Fibroblast of skin of scalp (primary cell): ENCODE data around the gene SPAAR.
A peak's percentile ranks its signal among the peaks of the same experiment; 100 is the strongest.
"Not testable (repeated sequence)": the region's sequence is repeated elsewhere in the genome, so short reads cannot be mapped to it uniquely, and the experiment has no call there.

Experiments
- DNase-seq: peaks from one replicate; pipeline ENCODE4 v3.0.0-alpha.2; 2013

Gene SPAAR

GRCh38 chr9:35923927-35924763 is 14.9 kb downstream of the SPAAR start:
- peak; percentile 94 for DNase-seq

- DNase-seq = peak; percentile 87
These were observed 19.5 kb downstream of the SPAAR start for GRCh38 chr9:35928591-35929452.

DNA sequence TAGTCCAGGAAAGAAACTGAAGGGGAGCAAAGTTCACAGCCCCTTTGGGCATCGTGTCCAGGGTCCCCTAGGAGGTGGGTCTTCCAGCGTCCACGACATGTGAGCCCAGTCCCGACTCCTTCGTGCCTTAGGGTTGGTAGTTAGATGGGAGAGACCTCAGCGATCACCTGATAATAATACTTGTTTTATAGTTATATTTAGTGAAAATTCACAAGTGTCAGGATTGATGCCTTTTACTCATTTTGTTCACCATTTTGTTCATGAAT is 20.1 kb downstream of the SPAAR start:
- no peak for DNase-seq

- no peak for DNase-seq
These were observed 21.2 kb downstream of the SPAAR start for GRCh38 chr9:35930521-35930920.

- no peak for DNase-seq
These were observed 21.7 kb downstream of the SPAAR start for GRCh38 chr9:35930989-35931388.

DNA sequence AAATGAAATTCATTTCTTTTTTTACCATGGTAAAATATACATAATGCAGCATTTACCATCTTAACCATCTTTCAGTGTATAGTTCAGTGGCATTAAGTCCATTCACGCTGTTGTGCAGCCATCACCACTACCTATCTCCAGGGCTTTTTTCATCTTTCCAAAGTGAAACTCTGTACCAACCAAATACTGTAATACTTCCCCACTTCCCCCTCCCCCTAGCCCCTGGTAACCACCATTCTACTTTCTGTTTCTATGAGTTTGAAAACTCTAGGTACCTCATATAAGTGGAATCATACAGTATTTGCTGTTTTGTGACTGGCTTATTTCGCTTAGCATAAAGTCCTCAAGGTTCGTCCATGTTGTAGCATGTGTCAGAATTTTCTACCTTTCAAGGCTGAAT is 23.4 kb downstream of the SPAAR start:
- DNase-seq = no peak

DNA sequence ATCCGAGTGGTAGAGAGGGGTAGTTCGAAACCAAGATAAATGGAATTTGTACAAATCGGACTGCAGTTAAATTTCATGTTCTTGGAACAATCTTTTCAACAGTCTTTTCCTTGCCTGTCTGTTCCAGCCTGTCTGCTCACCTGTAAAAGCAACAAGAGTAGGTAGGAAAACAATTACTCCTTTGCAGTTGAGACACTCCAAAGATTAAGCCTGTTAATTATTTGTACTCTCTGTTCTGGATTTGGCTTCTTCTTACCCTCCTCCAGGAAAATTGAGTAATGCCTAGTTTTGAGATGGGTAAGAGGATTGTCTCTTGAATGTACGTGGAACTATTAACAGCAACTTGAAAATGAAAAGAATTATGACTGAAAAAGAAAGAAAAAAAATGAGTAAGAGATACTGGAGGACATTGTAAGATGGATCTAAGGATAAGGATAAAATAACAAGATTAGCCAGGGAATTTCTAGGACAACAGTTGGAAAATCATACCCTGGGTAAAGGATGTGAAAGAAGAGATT is 24.3 kb downstream of the SPAAR start:
- DNase-seq = no peak

DNA sequence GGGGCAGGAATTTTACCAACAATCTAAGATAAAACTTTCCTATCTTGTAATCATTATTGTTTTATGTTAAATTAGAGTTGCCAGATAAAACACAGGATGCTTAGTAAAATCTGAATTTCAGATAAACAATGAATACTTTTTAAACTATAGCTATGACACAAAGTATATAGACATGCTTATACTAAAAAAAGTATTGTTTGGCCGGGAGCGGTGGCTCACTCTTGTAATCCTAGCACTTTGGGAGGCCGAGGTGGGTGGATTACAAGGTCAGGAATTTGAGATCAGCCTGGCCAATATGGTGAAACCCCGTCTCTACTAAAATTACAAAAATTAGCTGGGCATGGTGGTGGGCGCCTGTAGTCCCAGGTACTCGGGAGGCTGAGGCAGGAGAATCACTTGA is 24.8 kb downstream of the SPAAR start:
- not testable (repeated sequence) for DNase-seq

DNA sequence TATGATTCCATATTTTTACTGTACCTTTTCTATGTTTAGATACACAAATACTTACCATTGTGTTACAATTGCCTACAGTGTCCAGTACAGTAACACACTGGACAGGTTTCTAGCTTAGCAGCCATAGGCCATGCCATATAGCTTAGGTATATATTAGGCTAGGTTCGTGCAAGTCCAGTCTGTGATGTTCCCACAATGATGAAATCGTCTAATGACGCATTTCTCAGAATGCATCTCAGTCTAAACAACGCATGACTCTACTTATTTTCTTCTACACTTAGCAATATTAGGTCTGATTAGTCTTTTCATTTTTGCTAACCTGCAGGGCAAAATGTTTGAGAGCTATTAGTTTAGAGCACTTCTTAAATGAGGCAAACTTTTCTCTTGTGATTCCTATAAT is 26.0 kb downstream of the SPAAR start:
- DNase-seq = no peak

- DNase-seq = peak; percentile 97
These were observed 26.6 kb downstream of the SPAAR start for GRCh38 chr9:35935755-35936509.

DNA sequence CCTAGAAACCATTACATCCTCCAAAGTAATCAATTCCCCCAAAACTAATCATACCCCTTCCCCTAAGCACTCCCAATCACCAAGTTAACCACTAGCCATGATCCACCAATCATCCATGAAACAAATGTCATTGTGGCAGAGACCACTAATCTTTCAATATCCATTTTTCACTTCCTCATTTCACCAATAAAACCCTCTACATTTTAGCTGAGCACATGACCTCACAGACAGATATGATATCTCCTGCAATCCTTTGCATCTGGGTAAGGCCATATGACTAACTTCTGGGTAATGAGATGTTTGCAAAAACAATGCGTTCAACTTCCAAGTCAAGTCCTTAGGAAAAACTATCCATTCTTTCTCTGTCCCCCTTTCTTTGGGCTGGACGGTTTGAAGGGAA is 27.9 kb downstream of the SPAAR start:
- DNase-seq = peak; percentile 45

GRCh38 chr9:35938474-35939356 is 29.4 kb downstream of the SPAAR start:
- no peak for DNase-seq

GRCh38 chr9:35939679-35940250 is 30.5 kb downstream of the SPAAR start:
- DNase-seq = no peak

GRCh38 chr9:35940458-35941407 is 31.4 kb downstream of the SPAAR start:
- peak; percentile 54 for DNase-seq

DNA sequence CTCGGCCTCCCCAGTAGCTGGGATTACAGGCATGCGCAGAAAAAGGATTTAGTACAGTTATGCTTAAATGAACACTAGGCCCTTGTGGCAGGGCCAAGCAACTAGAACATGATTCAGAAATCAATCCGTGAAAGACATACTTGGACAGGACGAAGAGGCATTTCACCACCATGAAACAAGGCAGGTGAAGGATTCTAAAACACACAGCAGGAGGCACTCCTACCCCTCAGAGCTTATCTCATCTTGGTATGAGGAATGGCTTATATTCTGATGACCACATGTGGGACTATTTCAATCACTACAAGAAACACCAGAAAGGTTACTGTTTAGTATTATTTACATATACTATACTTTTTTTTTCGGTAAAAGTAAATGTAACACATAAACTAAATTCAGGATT is 33.0 kb downstream of the SPAAR start:
- DNase-seq = no peak

GRCh38 chr9:35944173-35944572 is 34.9 kb downstream of the SPAAR start:
- DNase-seq = no peak

DNA sequence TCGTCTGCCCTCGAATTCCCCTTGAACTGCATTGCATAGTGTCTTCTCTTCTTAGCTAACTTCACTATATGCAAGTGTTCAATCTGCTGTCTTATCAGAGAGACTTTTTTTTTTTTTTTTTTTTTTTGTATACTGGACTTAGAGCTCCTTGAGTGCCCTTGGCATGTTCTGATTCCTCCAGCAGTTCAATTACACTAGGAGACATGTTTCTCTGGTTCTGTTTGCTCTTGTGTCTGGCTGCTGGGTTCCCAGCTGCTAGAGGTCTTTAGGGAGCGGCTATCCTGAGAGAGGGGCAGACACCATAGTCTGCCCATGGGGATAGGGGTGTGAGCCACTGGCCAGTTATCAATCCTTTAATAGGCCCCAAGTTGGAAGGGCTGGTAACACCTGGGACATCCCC is 35.6 kb downstream of the SPAAR start:
- DNase-seq = no peak

DNA sequence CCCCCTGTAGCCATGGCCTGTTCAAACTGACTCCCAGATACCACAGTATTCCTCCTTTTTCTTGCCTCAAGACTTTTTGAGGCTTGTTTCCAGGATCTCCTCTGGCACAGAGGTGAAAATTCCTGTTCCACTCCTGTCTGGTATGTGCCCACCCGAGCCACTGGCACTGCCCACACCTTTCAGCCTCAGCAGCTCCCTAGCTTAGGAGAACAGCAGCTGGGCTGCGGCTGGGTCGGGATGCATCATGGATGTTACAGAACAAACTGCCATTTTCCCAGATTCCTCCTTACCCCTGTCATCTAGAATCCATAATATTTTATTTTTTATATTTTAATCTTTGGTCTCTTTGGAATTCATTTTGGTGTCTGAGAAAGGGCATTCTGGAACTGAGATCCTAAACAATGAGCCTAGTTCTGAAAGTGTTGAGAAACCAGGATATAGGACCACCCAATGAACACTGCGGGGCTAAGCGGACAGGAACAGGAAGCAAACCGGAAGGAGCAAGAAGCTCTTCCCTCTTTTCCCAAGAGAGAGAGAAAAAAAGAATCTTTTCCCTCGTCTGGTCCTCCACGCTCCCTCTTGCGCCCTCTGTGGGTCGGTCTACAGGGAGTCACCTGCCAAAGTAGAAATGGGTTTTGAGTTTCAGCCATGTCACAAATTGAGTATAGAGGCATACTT is 36.2 kb downstream of the SPAAR start:
- DNase-seq = peak; percentile 91

DNA sequence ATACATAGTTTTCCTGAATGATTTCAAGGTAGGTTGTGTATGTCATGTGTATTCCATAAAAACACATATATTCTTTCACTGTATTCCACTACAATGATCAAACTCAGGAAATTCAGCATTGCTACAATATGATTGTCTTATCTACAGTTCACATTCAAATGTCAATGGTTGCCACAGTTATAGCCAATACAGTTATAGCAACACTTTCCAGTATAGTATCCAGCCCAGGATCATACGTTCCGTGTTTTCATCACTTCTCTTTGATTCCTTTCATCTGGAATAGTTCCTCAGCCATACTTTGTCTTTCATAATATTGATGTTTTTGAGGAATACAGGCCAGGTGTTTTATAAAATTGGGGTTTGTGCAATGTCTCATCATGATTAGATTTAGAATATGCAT is 39.2 kb downstream of the SPAAR start:
- no peak for DNase-seq

DNA sequence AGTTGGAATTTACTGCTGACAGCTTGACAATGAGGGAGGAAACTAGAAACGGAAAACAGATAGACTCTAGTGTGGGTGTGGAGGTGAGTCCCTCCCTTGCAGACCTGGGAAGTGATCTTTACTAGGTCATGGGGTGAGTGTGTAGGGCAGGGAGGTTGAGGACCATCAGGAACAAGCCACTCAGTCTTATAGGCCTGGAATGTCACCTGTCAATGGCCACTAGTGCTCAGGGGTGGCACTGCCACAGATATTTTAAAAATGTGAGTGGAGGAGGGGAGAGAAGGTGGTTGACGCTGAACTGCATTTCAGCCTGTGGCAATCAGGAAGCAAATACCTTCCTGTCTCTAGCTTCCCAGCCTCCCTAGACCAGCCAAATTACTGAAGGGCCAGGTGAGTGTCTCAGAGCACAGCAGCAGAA is 39.6 kb downstream of the SPAAR start:
- DNase-seq = no peak
